ENCODE data around the gene SAPCD2.

- no peak for TF ChIP-seq GATA3 (IDR thresholded peaks at IDR 0.05; ENCODE audit: low read depth, low read length)
- TF ChIP-seq GATA2 (IDR thresholded peaks at IDR 0.05; ENCODE audit: low read depth, low read length): no peak
Measured at GRCh38 chr9:137049544-137050449, 20.6 kb downstream of the SAPCD2 start.
